Measurements from ENCODE around the gene OR6A2.

DNA sequence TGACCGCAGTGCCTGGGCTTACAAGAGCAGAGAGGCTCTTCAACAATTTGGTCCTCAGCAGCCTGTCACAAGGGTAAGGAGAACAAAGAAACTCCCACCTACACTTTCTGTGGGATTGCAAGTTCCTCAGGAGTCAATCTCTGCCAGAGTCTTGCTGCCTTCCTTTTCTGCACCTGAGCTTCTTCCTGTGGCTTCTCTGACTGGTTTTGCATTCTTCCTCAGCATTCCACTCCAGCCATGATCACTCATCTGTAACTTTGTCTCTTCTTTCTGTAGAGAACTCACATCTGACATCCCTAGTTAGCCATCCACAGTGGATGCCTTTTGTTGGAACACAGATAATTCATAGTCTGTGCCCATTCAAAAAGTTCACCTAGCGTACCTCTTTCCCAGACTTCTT lies 14.2 kb upstream of the OR6A2 start:
- no peak for TF ChIP-seq POLR2A (IDR thresholded peaks at IDR 0.05)
- TF ChIP-seq, protein P1, sequence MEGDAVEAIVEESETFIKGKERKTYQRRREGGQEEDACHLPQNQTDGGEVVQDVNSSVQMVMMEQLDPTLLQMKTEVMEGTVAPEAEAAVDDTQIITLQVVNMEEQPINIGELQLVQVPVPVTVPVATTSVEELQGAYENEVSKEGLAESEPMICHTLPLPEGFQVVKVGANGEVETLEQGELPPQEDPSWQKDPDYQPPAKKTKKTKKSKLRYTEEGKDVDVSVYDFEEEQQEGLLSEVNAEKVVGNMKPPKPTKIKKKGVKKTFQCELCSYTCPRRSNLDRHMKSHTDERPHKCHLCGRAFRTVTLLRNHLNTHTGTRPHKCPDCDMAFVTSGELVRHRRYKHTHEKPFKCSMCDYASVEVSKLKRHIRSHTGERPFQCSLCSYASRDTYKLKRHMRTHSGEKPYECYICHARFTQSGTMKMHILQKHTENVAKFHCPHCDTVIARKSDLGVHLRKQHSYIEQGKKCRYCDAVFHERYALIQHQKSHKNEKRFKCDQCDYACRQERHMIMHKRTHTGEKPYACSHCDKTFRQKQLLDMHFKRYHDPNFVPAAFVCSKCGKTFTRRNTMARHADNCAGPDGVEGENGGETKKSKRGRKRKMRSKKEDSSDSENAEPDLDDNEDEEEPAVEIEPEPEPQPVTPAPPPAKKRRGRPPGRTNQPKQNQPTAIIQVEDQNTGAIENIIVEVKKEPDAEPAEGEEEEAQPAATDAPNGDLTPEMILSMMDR (IDR thresholded peaks at IDR 0.05): no peak
